ENCODE measurements around the gene ORAI3. TPM values are rescaled to one million over a fixed set of nuclear protein-coding genes. Genes with fewer than 3 reads are reported as not detected.

ORAI3 gene
- total and polyA plus RNA-seq, 2 of the 13 experiments (the other 11 are each of a cell fraction or from before 2014, with no cell fraction given), result 11.4 to 32.0 TPM

GRCh38 chr16:30902029-30902972 is 46.6 kb upstream of the ORAI3 start (continued):
- TF ChIP-seq, protein P1, sequence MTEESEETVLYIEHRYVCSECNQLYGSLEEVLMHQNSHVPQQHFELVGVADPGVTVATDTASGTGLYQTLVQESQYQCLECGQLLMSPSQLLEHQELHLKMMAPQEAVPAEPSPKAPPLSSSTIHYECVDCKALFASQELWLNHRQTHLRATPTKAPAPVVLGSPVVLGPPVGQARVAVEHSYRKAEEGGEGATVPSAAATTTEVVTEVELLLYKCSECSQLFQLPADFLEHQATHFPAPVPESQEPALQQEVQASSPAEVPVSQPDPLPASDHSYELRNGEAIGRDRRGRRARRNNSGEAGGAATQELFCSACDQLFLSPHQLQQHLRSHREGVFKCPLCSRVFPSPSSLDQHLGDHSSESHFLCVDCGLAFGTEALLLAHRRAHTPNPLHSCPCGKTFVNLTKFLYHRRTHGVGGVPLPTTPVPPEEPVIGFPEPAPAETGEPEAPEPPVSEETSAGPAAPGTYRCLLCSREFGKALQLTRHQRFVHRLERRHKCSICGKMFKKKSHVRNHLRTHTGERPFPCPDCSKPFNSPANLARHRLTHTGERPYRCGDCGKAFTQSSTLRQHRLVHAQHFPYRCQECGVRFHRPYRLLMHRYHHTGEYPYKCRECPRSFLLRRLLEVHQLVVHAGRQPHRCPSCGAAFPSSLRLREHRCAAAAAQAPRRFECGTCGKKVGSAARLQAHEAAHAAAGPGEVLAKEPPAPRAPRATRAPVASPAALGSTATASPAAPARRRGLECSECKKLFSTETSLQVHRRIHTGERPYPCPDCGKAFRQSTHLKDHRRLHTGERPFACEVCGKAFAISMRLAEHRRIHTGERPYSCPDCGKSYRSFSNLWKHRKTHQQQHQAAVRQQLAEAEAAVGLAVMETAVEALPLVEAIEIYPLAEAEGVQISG (CRISPR knock-in tag; IDR thresholded peaks at IDR 0.05), result peak; percentile 91
- TF ChIP-seq RBAK (CRISPR knock-in tag; IDR thresholded peaks at IDR 0.05) (no peak), ZNF678 (CRISPR knock-in tag; IDR thresholded peaks at IDR 0.05) (no peak), TOPORS (CRISPR knock-in tag; IDR thresholded peaks at IDR 0.05) (no peak), RNF2 (conservative IDR thresholded peaks at IDR 0.05; ENCODE audit: low read depth) (0 out of 2 replicates have a peak, but pooled peaks have one; percentile 50), PCBP2 (optimal IDR thresholded peaks at IDR 0.05; ENCODE audit: low read depth, low read length, poor library complexity, severe bottlenecking) (no peak), CHD4 (IDR thresholded peaks at IDR 0.05; ENCODE audit: borderline replicate concordance, low read length) (no peak), ZNF124 (CRISPR knock-in tag; IDR thresholded peaks at IDR 0.05) (no peak), SAFB2 (CRISPR knock-in tag; IDR thresholded peaks at IDR 0.05; ENCODE audit: borderline replicate concordance, low read depth) (no peak), TBX3 (IDR thresholded peaks at IDR 0.05; ENCODE audit: borderline replicate concordance) (no peak), REPIN1 (CRISPR knock-in tag; IDR thresholded peaks at IDR 0.05; ENCODE audit: borderline replicate concordance, low read depth) (no peak), ZNF816 (CRISPR knock-in tag; IDR thresholded peaks at IDR 0.05; ENCODE audit: borderline replicate concordance) (no peak), CREM (IDR thresholded peaks at IDR 0.05) (no peak), CREM (CRISPR knock-in tag; IDR thresholded peaks at IDR 0.05) (no peak), SNAPC5 (CRISPR knock-in tag; IDR thresholded peaks at IDR 0.05; ENCODE audit: borderline replicate concordance) (no peak), ZNF335 (CRISPR knock-in tag; IDR thresholded peaks at IDR 0.05) (no peak)
- TF ChIP-seq, protein P2, sequence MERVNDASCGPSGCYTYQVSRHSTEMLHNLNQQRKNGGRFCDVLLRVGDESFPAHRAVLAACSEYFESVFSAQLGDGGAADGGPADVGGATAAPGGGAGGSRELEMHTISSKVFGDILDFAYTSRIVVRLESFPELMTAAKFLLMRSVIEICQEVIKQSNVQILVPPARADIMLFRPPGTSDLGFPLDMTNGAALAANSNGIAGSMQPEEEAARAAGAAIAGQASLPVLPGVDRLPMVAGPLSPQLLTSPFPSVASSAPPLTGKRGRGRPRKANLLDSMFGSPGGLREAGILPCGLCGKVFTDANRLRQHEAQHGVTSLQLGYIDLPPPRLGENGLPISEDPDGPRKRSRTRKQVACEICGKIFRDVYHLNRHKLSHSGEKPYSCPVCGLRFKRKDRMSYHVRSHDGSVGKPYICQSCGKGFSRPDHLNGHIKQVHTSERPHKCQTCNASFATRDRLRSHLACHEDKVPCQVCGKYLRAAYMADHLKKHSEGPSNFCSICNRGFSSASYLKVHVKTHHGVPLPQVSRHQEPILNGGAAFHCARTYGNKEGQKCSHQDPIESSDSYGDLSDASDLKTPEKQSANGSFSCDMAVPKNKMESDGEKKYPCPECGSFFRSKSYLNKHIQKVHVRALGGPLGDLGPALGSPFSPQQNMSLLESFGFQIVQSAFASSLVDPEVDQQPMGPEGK (CRISPR knock-in tag; IDR thresholded peaks at IDR 0.05), result peak; percentile 14; the same call in 1 of the 2 replicates
- TF ChIP-seq, protein P3, sequence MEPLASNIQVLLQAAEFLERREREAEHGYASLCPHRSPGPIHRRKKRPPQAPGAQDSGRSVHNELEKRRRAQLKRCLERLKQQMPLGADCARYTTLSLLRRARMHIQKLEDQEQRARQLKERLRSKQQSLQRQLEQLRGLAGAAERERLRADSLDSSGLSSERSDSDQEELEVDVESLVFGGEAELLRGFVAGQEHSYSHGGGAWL (CRISPR knock-in tag; IDR thresholded peaks at IDR 0.05), result no peak; the same call in 1 of the 2 replicates
- TF ChIP-seq, protein P4, sequence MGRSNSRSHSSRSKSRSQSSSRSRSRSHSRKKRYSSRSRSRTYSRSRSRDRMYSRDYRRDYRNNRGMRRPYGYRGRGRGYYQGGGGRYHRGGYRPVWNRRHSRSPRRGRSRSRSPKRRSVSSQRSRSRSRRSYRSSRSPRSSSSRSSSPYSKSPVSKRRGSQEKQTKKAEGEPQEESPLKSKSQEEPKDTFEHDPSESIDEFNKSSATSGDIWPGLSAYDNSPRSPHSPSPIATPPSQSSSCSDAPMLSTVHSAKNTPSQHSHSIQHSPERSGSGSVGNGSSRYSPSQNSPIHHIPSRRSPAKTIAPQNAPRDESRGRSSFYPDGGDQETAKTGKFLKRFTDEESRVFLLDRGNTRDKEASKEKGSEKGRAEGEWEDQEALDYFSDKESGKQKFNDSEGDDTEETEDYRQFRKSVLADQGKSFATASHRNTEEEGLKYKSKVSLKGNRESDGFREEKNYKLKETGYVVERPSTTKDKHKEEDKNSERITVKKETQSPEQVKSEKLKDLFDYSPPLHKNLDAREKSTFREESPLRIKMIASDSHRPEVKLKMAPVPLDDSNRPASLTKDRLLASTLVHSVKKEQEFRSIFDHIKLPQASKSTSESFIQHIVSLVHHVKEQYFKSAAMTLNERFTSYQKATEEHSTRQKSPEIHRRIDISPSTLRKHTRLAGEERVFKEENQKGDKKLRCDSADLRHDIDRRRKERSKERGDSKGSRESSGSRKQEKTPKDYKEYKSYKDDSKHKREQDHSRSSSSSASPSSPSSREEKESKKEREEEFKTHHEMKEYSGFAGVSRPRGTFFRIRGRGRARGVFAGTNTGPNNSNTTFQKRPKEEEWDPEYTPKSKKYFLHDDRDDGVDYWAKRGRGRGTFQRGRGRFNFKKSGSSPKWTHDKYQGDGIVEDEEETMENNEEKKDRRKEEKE (IDR thresholded peaks at IDR 0.05), result no peak
- TF ChIP-seq, protein P5, sequence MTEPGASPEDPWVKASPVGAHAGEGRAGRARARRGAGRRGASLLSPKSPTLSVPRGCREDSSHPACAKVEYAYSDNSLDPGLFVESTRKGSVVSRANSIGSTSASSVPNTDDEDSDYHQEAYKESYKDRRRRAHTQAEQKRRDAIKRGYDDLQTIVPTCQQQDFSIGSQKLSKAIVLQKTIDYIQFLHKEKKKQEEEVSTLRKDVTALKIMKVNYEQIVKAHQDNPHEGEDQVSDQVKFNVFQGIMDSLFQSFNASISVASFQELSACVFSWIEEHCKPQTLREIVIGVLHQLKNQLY (CRISPR knock-in tag; IDR thresholded peaks at IDR 0.05), result no peak
